Endothelial cell of umbilical vein (primary cell): ENCODE measurements around the gene CSRP2. TPM values are rescaled to one million over a fixed set of nuclear protein-coding genes. Genes with fewer than 3 reads are reported as not detected.

Experiments used
- BruUV-seq: library from RNA; stranded (reverse); fragments of 400-500 nt; replicated peaks from 2 replicates; lab custom pipeline; 2021; lab: Mats Ljungman, UMichigan
- CTCF ChIA-PET: fragments of 300-600, 350-600 bp; sonication (Branson Sonifier 250); formaldehyde crosslinking; loops from one replicate; lab custom pipeline; 2021; ENCODE audit warnings: antibody characterized with exemption, inconsistent platforms; lab: Charles Lee
- POLR2A ChIA-PET: fragments of 300-600, 350-600 bp; sonication (Branson Sonifier 250); formaldehyde crosslinking; loops from one replicate; lab custom pipeline; 2021; ENCODE audit warnings: antibody characterized with exemption, inconsistent platforms; lab: Charles Lee
- DNase-seq: peaks from one replicate; pipeline ENCODE4 v3.0.0-alpha.2; 2011; ENCODE audit warnings: low read depth, low spot score
- FAIRE-seq: peaks from 2 replicates; lab custom pipeline; 2011; peaks lifted over from hg19 to GRCh38; lab: Jason Lieb, UNC
- H2AFZ ChIP-seq: 2 replicates; pipeline ENCODE4 v1.6.0; 2012; ENCODE audit warnings: low read depth, low read length, control low read depth, inconsistent platforms
- H3K27ac ChIP-seq: 2 replicates; pipeline ENCODE4 v1.5.1; 2011; ENCODE audit warnings: low read depth, mild to moderate bottlenecking, control low read depth, low read length, moderate library complexity; ENCODE audit not compliant: insufficient read depth
- H3K27me3 ChIP-seq, 2 experiments: 2 replicates each; pipeline versions ENCODE4 v1.6.0 to v1.6.1; 2011; ENCODE audit warnings: low read length in 2 of 2, mixed read lengths in 1 of 2; ENCODE audit not compliant: control insufficient read depth in 2 of 2, insufficient read depth in 2 of 2
- H3K36me3 ChIP-seq, 2 experiments: 2 replicates in 1 of 2; 3 replicates in 1 of 2; pipeline ENCODE4 v1.5.1; 2011; ENCODE audit warnings: low read length in 2 of 2, mild to moderate bottlenecking in 1 of 2, moderate library complexity in 1 of 2; ENCODE audit not compliant: control insufficient read depth in 2 of 2, insufficient read depth in 2 of 2; ENCODE audit errors: extremely low read depth in 1 of 2
- H3K4me1 ChIP-seq: 3 replicates; pipeline ENCODE4 v1.5.1; 2011; ENCODE audit warnings: mild to moderate bottlenecking, low read length; ENCODE audit not compliant: control insufficient read depth, insufficient read depth; ENCODE audit errors: extremely low read depth
- H3K4me2 ChIP-seq: 2 replicates; pipeline ENCODE4 v1.6.1; 2011; ENCODE audit warnings: low read length, control low read depth, mixed read lengths; ENCODE audit not compliant: insufficient read depth
- H3K4me3 ChIP-seq, 3 experiments: fragments of 200-600 bp in 1 of 3; sonication (generic), shearing (Covaris generic) in 1 of 3; replicated peaks in 1 of 3; 2 replicates each; pipeline ENCODE4 v1.5.1; 2011 to 2016; ENCODE audit warnings: control low read depth in 3 of 3, low read length in 3 of 3, mild to moderate bottlenecking in 2 of 3, inconsistent platforms in 1 of 3, low read depth in 1 of 3, moderate library complexity in 1 of 3; ENCODE audit not compliant: insufficient read depth in 1 of 3
- H3K79me2 ChIP-seq: 2 replicates; pipeline ENCODE4 v1.6.0; 2012; ENCODE audit warnings: low read length, inconsistent platforms; ENCODE audit not compliant: control insufficient read depth, insufficient read depth
- H3K9ac ChIP-seq: replicated peaks from 2 replicates; pipeline ENCODE3; 2011; ENCODE audit warnings: low read length, control low read depth; ENCODE audit not compliant: insufficient read depth; ENCODE audit errors: extremely low read depth
- H3K9me1 ChIP-seq: replicated peaks from 3 replicates; pipeline ENCODE4 v1.6.0; 2011; ENCODE audit warnings: mild to moderate bottlenecking, low read length; ENCODE audit not compliant: control insufficient read depth, insufficient read depth; ENCODE audit errors: extremely low read depth
- H3K9me3 ChIP-seq: replicated peaks from 2 replicates; pipeline ENCODE4 v1.5.1; 2012; ENCODE audit warnings: low read length, inconsistent platforms; ENCODE audit not compliant: control insufficient read depth, insufficient read depth
- H4K20me1 ChIP-seq: replicated peaks from 2 replicates; pipeline ENCODE3; 2011; ENCODE audit warnings: mild to moderate bottlenecking, low read length; ENCODE audit not compliant: control insufficient read depth, insufficient read depth; ENCODE audit errors: extremely low read depth
- CTCF ChIP-seq, 2 donors: IDR thresholded peaks; 1 replicate in 1 of 2; 2 replicates in 1 of 2; pipeline ENCODE4 v1.5.1; 2011; ENCODE audit warnings: low read length in 2 of 2, mild to moderate bottlenecking in 2 of 2, moderate library complexity in 2 of 2, control low read depth in 1 of 2, inconsistent platforms in 1 of 2, low read depth in 1 of 2; ENCODE audit not compliant: insufficient read depth in 1 of 2; ENCODE audit errors: extremely low read depth in 1 of 2
- EZH2 ChIP-seq: IDR thresholded peaks from 2 replicates; pipeline ENCODE4 v1.6.1; 2012; ENCODE audit warnings: borderline replicate concordance, low read depth, mild to moderate bottlenecking, moderate library complexity, low read length, inconsistent platforms; ENCODE audit not compliant: severe bottlenecking
- GATA2 ChIP-seq: IDR thresholded peaks from 2 replicates; pipeline ENCODE4 v1.7.0; 2011; ENCODE audit warnings: low read depth, mild to moderate bottlenecking, moderate library complexity, mixed read lengths, low read length; ENCODE audit not compliant: insufficient read length, insufficient read depth
- MAX ChIP-seq: IDR thresholded peaks from 2 replicates; pipeline ENCODE4 v1.6.1; 2011; ENCODE audit not compliant: insufficient read depth, insufficient read length
- MYC ChIP-seq: IDR thresholded peaks from one replicate; pipeline ENCODE4 v1.6.1; 2011; ENCODE audit warnings: mild to moderate bottlenecking, low read depth, low read length
- POLR2A ChIP-seq: IDR thresholded peaks from 2 replicates; pipeline ENCODE4 v1.6.1; 2012; ENCODE audit warnings: low read depth, mild to moderate bottlenecking, control low read depth, low read length
- POLR2AphosphoS5 ChIP-seq: IDR thresholded peaks from 2 replicates; pipeline ENCODE4 v1.6.1; 2012; ENCODE audit warnings: low read depth, mild to moderate bottlenecking, control low read depth, low read length, moderate library complexity; ENCODE audit not compliant: insufficient read depth
- dilution Hi-C: fragments of 300-500 bp; cut with MboI; formaldehyde crosslinking; loops from one replicate; pipeline ENCODE4 v1.15.0; 2019; ENCODE audit warnings: low sequenced_read_pairs; ENCODE audit not compliant: extremely low pct_ligation_motif_present
- intact Hi-C: fragments of 100-400 bp; cut with micrococcal nuclease; formaldehyde crosslinking; loops from one replicate; pipeline ENCODE4 v1.10.0; 2022
- polyA plus RNA-seq, 4 experiments: library from polyadenylated mRNA; depleted of rRNA in 3 of 4; stranded (reverse) in 3 of 4; unstranded in 1 of 4; fragments of >200 nt; gene quantifications; 2 replicates each; pipeline versions ENCODE4 v1.2.1 to v1.2.3, GENCODE V29; 2011 to 2012; ENCODE audit warnings: missing spikeins in 1 of 4
- total RNA-seq: library from RNA; stranded (reverse); gene quantifications from 2 replicates; pipeline ENCODE4 v1.2.3, GENCODE V29; 2021

The CSRP2 gene
- total and polyA plus RNA-seq, 2 donors (not counting 3 experiments of a cell fraction or from before 2014, with no cell fraction given), result 8.8 to 13.4 TPM

- FAIRE-seq (no peak), DNase-seq (no peak)
- Histone ChIP-seq H2AFZ (no peak overlapping the region), H3K4me2 (no peak overlapping the region), H3K27me3 (no peaks in the 10 kb centered on the region), H3K36me3 (peaks cover 0 to 6% of the 10 kb centered on the region in 2 experiments), H3K4me1 (no peaks in the 10 kb centered on the region), H3K79me2 (no peaks in the 10 kb centered on the region), H3K27ac (no peak overlapping the region), H3K4me3 (no peak overlapping the region), H4K20me1 (no peaks in the 10 kb centered on the region), H3K9me1 (no peaks in the 10 kb centered on the region), H3K9me3 (no peaks in the 10 kb centered on the region), H3K9ac (no peak overlapping the region)
- no TSS peak for BruUV-seq
- TF ChIP-seq POLR2AphosphoS5 (no peak), EZH2 (no peak), CTCF (IDR thresholded peaks at IDR 0.05; ENCODE audit: extremely low read depth in 1 of 2, insufficient read depth in 1 of 2, low read depth in 1 of 2, low read length in 2 of 2) (no peak), POLR2A (no peak), GATA2 (no peak), MAX (no peak), MYC (no peak)
- ChIA-PET CTCF (no interaction called here), POLR2A (no interaction called here)
- intact Hi-C loops (no loop called here), dilution Hi-C loops (no loop called here)
These were observed 66.8 kb downstream of the CSRP2 start for GRCh38 chr12:76811976-76812375.
